Stimulated activated CD8-positive, alpha-beta memory T cell treated with anti-CD3 and anti-CD28 coated beads, Interleukin-7, amount 100 ng/mL, for 24 hours (primary cell): Measurements from ENCODE around the gene AGBL1.

Source experiments
- DNase-seq: peaks from one replicate; pipeline ENCODE4 v3.0.0-alpha.2; 2020; ENCODE audit warnings: low read depth

AGBL1 gene

GRCh38 chr15:86591994-86592735, 512.5 kb downstream of the AGBL1 start:
- no peak for DNase-seq

GRCh38 chr15:86595741-86596140, 516.1 kb downstream of the AGBL1 start:
- no peak for DNase-seq

GRCh38 chr15:86603466-86603865, 523.8 kb downstream of the AGBL1 start:
- no peak for DNase-seq

- no peak for DNase-seq
Measured at GRCh38 chr15:86608461-86609205, 529.0 kb downstream of the AGBL1 start.

- no peak for DNase-seq
Measured at GRCh38 chr15:86609275-86609674, 529.6 kb downstream of the AGBL1 start.

GRCh38 chr15:86610038-86610437, 530.4 kb downstream of the AGBL1 start:
- DNase-seq, result no peak

GRCh38 chr15:86611417-86612040, 531.9 kb downstream of the AGBL1 start:
- no peak for DNase-seq

GRCh38 chr15:86615411-86615810, 535.7 kb downstream of the AGBL1 start:
- DNase-seq, result no peak

GRCh38 chr15:86615816-86616215, 536.1 kb downstream of the AGBL1 start:
- DNase-seq, result no peak

GRCh38 chr15:86616771-86617170, 537.1 kb downstream of the AGBL1 start:
- DNase-seq, result no peak

GRCh38 chr15:86620157-86620556, 540.5 kb downstream of the AGBL1 start:
- no peak for DNase-seq

- no peak for DNase-seq
Measured at GRCh38 chr15:86620641-86621349, 541.1 kb downstream of the AGBL1 start.

GRCh38 chr15:86623236-86623635, 543.6 kb downstream of the AGBL1 start:
- no peak for DNase-seq

GRCh38 chr15:86624261-86625036, 544.8 kb downstream of the AGBL1 start:
- DNase-seq, result peak; percentile 71

- DNase-seq, result no peak
Measured at GRCh38 chr15:86629409-86630356, 550.0 kb downstream of the AGBL1 start.

GRCh38 chr15:86630946-86631345, 551.3 kb downstream of the AGBL1 start:
- DNase-seq, result no peak

- no peak for DNase-seq
Measured at GRCh38 chr15:86634146-86634545, 554.5 kb downstream of the AGBL1 start.

- no peak for DNase-seq
Measured at GRCh38 chr15:86634992-86635638, 555.4 kb downstream of the AGBL1 start.

GRCh38 chr15:86644339-86644738, 564.7 kb downstream of the AGBL1 start:
- DNase-seq, result no peak

- no peak for DNase-seq
Measured at GRCh38 chr15:86645925-86646500, 566.3 kb downstream of the AGBL1 start.
